Spleen (tissue), 7 donors: ENCODE results near the gene PTX4.
A peak's percentile ranks its signal among the peaks of the same experiment; 100 is the strongest.

Experiments used
- POLR2A ChIP-seq, 3 donors: fragments of 450-650 bp; IDR thresholded peaks; one replicate each; pipeline ENCODE4 v1.5.1; 2017; ENCODE audit warnings: antibody characterized with exemption in 3 of 3, mild to moderate bottlenecking in 1 of 3
- POLR2AphosphoS5 ChIP-seq, 3 donors: sonication (generic); formaldehyde crosslinking; IDR thresholded peaks; one replicate each; pipeline ENCODE4 v1.5.1; 2017; ENCODE audit warnings: antibody characterized with exemption in 3 of 3
- TF ChIP-seq, protein P1 (sequence below), 11 experiments: fragments of 200-600 bp in 7 of 11; fragments of 450-650 bp in 4 of 11; sonication (generic) in 4 of 11; IDR thresholded peaks in 8 of 11; conservative IDR thresholded peaks in 3 of 11; 1 replicate in 7 of 11; 2 replicates in 4 of 11; pipeline versions ENCODE4 v1.4.0 to v1.8.0; 2016 to 2021; ENCODE audit warnings: antibody characterized with exemption in 11 of 11, inconsistent platforms in 4 of 11, mild to moderate bottlenecking in 1 of 11
- donor health status: DM: no; HTN: no; CAD: no; lungs with moderate emphysema.
- donor health status: DM: no; HTN: no; CAD: no.
- donor health status: DM: no; HTN: no; CAD: no.

DNA sequence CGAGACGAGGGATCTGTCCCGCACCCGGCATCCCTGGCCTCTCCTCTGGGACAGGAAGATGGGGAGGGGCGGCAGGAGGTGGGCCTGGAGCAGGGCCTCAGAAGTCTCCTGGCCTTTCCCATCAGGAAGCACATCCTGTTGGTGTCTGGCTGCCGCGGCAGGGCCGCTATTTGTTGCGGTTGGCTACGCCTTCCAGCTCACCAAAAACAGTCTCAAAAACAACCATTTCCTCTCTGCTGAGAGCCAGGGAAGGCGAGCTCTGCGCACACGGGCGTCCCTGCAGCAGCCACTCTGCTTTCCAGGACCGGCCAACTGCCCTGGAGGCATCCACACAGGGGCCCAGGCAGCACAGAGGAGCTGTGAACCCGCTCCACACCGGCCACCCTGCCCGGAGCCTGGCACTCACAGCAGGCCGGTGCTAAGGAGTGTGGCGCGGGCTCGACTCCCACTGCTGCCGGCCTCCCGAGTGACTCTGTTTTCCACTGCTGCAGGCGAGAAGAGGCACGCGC lies 44.8 kb upstream of the PTX4 start, which contains the start of gene TMEM204:
- TF ChIP-seq, protein P1, sequence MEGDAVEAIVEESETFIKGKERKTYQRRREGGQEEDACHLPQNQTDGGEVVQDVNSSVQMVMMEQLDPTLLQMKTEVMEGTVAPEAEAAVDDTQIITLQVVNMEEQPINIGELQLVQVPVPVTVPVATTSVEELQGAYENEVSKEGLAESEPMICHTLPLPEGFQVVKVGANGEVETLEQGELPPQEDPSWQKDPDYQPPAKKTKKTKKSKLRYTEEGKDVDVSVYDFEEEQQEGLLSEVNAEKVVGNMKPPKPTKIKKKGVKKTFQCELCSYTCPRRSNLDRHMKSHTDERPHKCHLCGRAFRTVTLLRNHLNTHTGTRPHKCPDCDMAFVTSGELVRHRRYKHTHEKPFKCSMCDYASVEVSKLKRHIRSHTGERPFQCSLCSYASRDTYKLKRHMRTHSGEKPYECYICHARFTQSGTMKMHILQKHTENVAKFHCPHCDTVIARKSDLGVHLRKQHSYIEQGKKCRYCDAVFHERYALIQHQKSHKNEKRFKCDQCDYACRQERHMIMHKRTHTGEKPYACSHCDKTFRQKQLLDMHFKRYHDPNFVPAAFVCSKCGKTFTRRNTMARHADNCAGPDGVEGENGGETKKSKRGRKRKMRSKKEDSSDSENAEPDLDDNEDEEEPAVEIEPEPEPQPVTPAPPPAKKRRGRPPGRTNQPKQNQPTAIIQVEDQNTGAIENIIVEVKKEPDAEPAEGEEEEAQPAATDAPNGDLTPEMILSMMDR (IDR thresholded peaks at IDR 0.05 in 8 of 11, conservative IDR thresholded peaks at IDR 0.05 in 3 of 11), result no peak
- TF ChIP-seq POLR2A (IDR thresholded peaks at IDR 0.05) (peak in 2 of 3 donors; percentile 52 to 66), POLR2AphosphoS5 (IDR thresholded peaks at IDR 0.05) (peak; percentile 86 to 92 (median 89))
